Prostate gland (tissue), 2 donors: Measurements from ENCODE around the gene EEF1AKMT2.

Experiments
- POLR2AphosphoS5 ChIP-seq: sonication (generic); formaldehyde crosslinking; IDR thresholded peaks from one replicate; pipeline ENCODE4 v1.6.1; 2017; ENCODE audit warnings: antibody characterized with exemption
- TF ChIP-seq, protein P1 (sequence below), 4 experiments: fragments of 200-600 bp in 2 of 4; fragments of 450-650 bp in 2 of 4; sonication (generic) in 2 of 4; IDR thresholded peaks; 1 replicate in 3 of 4; 2 replicates in 1 of 4; pipeline ENCODE4 v1.5.1; 2016 to 2019; ENCODE audit warnings: antibody characterized with exemption in 4 of 4, mild to moderate bottlenecking in 2 of 4, moderate library complexity in 2 of 4

DNA sequence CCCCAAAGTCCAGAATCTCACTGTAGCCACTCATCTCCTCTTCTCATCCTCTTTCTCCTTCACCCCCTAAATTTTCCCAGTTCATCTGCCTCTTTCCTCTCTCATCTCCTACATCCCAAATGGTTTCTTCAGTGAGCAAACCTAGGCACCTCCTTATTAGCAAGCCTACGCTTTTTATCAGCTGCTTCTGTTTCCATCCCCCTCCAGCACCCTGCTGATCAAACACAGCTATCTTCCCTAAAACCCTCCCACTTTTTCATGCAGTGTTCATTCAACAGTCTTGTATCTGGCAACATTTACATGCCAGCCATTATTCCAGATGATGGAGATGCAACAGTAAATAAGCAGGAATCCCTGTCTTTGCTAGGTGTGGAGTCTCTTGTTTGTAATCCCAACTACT, 6.7 kb upstream of the EEF1AKMT2 start:
- TF ChIP-seq, protein P1, sequence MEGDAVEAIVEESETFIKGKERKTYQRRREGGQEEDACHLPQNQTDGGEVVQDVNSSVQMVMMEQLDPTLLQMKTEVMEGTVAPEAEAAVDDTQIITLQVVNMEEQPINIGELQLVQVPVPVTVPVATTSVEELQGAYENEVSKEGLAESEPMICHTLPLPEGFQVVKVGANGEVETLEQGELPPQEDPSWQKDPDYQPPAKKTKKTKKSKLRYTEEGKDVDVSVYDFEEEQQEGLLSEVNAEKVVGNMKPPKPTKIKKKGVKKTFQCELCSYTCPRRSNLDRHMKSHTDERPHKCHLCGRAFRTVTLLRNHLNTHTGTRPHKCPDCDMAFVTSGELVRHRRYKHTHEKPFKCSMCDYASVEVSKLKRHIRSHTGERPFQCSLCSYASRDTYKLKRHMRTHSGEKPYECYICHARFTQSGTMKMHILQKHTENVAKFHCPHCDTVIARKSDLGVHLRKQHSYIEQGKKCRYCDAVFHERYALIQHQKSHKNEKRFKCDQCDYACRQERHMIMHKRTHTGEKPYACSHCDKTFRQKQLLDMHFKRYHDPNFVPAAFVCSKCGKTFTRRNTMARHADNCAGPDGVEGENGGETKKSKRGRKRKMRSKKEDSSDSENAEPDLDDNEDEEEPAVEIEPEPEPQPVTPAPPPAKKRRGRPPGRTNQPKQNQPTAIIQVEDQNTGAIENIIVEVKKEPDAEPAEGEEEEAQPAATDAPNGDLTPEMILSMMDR (IDR thresholded peaks at IDR 0.05), result no peak
- TF ChIP-seq POLR2AphosphoS5, result no peak
